Body of pancreas (tissue), 4 donors: ENCODE data around the gene CCDC107.

Experiments
- POLR2A ChIP-seq, 3 donors: fragments of 450-650 bp; IDR thresholded peaks; one replicate each; pipeline ENCODE4 v1.6.1; 2016; ENCODE audit warnings: antibody characterized with exemption in 3 of 3, mild to moderate bottlenecking in 2 of 3
- TF ChIP-seq, protein P1 (sequence below), 7 experiments: fragments of 450-650 bp in 4 of 7; fragments of 200-600 bp in 3 of 7; sonication (generic) in 3 of 7; IDR thresholded peaks; one replicate each; pipeline ENCODE4 v1.5.1; 2016 to 2019; ENCODE audit warnings: antibody characterized with exemption in 7 of 7

GRCh38 chr9:35649431-35650340, 8.4 kb upstream of the CCDC107 start:
- TF ChIP-seq, protein P1, sequence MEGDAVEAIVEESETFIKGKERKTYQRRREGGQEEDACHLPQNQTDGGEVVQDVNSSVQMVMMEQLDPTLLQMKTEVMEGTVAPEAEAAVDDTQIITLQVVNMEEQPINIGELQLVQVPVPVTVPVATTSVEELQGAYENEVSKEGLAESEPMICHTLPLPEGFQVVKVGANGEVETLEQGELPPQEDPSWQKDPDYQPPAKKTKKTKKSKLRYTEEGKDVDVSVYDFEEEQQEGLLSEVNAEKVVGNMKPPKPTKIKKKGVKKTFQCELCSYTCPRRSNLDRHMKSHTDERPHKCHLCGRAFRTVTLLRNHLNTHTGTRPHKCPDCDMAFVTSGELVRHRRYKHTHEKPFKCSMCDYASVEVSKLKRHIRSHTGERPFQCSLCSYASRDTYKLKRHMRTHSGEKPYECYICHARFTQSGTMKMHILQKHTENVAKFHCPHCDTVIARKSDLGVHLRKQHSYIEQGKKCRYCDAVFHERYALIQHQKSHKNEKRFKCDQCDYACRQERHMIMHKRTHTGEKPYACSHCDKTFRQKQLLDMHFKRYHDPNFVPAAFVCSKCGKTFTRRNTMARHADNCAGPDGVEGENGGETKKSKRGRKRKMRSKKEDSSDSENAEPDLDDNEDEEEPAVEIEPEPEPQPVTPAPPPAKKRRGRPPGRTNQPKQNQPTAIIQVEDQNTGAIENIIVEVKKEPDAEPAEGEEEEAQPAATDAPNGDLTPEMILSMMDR (IDR thresholded peaks at IDR 0.05): no peak
- TF ChIP-seq POLR2A (IDR thresholded peaks at IDR 0.05): no peak
